Measurements from ENCODE around the gene NANOS2.

DNA sequence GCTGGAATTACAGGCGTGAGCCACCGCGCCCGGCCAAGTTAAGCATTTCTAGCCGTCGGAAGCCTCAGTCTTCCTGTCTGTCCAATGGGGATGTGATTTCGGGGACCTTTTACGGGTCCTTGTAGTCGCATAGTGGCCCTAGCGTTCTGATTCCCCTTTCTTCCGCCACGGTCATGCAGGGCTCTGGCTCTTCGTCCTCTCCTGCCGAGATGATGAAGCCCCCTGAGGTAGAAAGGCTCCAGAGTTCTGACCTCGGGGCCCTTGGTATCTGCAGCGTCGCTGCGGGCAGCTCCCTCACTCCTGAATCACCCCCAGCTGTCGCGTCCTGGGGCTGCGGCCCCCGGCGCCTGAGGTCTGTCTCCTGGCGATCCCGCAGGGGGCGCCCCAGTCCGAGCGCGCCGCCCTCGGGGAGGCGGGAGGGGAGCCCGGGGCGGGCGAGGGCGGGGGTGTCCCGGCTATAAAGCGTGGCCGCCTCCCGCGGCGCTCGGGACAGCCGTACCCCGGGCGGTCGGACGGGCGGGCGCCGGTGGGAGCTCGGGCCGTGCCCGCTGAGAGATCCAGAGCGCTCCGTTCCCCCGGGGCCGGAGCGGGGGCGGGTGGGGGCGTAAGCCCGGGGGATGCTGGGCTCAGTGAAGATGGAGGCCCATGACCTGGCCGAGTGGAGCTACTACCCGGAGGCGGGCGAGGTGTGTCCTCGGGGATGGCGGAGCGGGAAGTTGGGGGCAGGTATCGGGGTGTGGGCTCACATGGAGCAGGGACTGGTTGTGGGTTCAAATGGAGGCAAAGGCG is 50.5 kb downstream of the NANOS2 start, which contains the start of gene FOXA3:
- no peak for TF ChIP-seq EZH2phosphoT487 (IDR thresholded peaks at IDR 0.05)
- TF ChIP-seq, protein P1, sequence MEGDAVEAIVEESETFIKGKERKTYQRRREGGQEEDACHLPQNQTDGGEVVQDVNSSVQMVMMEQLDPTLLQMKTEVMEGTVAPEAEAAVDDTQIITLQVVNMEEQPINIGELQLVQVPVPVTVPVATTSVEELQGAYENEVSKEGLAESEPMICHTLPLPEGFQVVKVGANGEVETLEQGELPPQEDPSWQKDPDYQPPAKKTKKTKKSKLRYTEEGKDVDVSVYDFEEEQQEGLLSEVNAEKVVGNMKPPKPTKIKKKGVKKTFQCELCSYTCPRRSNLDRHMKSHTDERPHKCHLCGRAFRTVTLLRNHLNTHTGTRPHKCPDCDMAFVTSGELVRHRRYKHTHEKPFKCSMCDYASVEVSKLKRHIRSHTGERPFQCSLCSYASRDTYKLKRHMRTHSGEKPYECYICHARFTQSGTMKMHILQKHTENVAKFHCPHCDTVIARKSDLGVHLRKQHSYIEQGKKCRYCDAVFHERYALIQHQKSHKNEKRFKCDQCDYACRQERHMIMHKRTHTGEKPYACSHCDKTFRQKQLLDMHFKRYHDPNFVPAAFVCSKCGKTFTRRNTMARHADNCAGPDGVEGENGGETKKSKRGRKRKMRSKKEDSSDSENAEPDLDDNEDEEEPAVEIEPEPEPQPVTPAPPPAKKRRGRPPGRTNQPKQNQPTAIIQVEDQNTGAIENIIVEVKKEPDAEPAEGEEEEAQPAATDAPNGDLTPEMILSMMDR (IDR thresholded peaks at IDR 0.05): peak; percentile 82
- TF ChIP-seq EZH2 (IDR thresholded peaks at IDR 0.05): no peak
